NCI-H2196 (cell line): ENCODE measurements around the gene ELL.
"Not testable (repeated sequence)": the region's sequence is repeated elsewhere in the genome, so short reads cannot be mapped to it uniquely, and the experiment has no call there.

Source experiments
- DNase-seq: peaks from one replicate; lab custom pipeline; 2025; ENCODE audit not compliant: unreplicated experiment; lab: John Stamatoyannopoulos, UW

The ELL gene

DNA sequence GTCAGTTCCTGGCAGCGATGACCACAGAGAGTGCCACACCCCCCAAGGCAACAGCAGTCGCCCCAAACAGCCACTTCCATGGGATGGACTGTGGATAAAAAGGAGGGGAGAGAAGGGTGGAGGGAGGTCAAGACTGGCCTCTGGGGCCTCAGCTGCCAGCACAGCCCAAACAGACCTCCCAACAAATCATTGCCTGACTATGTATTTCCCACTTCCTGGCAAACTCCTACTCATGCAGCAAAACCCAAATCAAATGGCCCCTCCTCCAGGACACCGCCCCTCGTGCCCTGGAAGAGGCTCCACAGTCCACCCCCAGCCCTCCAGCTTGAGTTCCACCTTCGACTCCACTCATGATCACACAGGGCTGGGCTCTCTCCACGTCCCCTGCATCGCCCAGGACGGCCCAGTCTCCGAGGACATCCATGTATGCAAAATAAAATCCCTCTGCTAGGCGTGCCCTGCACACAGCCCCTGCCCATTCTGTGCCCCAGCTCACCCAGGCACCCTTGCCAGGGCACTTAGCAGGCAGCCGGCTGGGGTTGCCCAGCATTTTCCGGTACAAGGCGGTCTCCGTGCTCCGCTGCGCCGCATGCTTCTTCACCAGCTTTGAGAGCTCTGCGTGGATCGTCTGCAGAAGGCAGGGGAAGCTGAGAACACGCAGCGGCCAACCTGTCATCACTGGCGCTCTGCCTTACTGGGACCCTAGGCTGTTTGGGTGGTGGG, 10.5 kb upstream of the ELL start:
- DNase-seq, result no peak

DNA sequence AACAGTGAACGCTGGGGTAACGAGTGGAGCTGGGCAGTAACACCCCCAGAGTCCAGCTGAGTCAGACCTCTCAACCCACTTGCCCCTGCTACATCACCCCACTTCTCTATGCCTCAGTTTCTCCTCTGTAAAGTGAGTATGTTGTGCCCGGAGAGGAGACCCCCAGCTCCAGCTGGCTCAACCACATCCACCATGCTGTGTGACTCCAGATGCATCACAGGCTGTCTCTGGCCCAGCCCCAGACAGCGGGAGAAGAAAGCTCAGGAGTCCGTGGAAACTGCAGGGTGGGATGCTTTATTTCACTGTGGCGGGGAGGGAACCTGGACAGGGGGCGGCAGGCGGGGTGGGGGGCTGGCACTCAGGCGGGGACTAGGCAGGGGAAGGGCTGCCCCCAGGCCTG, 9.6 kb upstream of the ELL start:
- DNase-seq, result no peak

DNA sequence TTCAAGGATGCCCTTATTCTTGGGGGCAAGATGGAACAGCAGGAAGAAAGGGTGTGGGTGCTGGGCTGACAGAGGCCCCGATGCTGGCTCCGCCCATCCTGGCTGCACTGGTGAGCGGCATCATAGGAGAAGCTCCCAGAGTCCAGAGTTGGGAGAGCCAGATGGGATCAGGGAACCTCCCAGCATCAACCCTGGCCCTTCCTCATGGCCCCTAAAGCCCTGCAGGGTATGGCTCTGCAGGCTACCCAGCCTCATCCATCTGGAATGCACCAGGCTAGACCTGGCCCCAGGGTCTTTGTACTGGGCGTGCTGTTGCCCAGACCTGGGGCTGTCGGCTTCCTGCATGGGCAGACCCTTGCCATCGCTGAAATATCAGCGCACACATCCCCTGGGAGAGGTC, 7.9 kb upstream of the ELL start:
- DNase-seq, result no peak

DNA sequence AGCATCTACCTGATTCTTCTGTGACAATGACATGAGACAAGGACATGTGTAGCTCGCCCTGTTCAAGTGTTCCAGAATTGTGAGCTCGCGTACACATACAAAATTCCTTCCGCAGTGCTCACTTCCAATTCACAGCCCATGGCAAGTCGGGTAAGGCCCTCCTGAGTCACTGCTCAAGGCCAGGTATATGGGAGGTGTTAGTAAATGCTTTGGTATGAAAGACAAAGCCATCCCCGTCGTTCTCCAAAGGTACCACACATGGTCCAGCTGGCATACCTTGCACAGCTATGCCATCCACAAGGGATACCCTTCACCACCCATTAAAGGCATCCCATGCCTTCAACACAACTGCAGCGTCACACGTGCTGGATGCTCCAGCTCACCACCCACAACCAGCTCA, 4.4 kb upstream of the ELL start:
- DNase-seq, result no peak

DNA sequence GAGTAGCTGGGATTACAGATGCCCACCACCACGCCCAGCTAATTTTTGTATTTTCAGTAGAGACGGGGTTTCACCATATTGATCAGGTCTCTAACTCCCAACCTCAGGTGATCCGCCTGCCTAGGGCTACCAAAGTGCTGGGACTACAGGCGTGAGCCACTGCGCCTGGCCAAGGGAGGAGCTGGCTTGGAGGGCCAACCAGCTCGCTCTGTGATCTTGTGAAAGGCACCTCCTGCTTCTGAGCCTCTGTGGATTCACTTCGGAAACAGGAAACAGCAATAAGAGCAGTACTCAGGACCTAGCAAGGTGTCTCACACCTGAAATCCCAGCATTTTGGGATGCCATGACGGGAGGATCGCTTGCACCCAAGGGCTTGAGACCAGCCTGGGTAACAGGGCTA, 2.0 kb upstream of the ELL start:
- no peak for DNase-seq

DNA sequence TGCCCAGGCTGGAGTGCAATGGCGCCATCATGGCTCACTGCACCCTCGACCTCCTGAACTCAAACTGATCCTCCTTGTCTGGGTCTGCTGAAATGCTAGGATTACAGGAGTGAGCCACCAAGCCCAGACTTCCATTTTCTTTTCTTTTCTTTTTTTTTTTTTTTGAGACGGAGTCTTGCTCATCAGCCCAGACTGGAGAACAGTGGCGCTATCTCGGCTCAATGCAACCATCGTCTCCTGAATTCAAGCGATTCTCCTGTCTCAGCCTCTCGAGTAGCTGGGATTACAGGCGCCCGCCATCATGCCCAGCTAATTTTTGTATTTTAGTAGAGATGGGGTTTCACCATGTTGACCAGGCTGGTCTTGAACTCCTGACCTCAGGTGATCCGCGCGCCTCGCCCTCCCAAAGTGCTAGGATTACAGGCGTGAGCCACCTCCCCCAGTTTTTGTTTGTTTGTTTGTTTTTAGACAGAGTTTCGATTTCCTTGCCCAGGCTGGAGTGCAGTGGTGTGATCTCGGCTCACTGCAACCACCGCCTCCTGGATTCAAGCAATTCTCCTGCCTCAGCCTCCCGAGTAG, 1.1 kb upstream of the ELL start:
- not testable (repeated sequence) for DNase-seq

DNA sequence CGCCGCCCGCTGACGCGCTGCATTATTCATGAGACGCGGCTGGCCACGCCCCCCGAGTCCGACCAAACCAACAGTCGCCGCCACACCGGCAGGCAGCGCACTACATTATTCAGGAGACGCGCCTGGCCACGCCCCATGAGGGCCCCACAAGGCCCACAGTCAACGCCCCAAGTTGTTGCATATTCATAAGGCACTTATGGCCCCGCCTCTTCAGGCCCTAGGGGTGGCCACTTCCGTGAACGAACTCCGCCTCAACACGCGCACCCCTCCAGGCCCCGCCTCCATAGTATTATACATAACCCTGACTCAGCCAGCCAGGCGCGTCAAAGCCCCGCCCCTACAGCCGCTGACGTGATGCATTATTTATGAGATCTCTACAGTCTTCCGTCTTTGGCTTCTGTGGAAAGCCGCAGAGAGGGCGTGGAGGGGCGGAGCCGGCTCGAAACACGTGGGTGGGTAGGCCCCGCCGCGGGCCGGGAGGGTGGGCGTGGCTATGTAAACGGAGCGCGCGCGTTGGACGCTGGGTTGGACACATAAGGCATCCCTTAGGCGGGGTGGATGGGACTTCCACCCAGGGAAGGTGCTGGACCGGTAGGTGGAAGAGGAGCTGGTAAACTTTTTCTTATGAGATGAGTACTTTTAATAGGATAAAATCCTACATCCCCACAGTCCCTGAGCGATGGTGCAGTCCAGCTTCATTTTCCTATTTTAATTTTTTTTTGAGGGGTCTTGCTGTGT, 423 bp upstream of the ELL start:
- DNase-seq, result peak; percentile 100

DNA sequence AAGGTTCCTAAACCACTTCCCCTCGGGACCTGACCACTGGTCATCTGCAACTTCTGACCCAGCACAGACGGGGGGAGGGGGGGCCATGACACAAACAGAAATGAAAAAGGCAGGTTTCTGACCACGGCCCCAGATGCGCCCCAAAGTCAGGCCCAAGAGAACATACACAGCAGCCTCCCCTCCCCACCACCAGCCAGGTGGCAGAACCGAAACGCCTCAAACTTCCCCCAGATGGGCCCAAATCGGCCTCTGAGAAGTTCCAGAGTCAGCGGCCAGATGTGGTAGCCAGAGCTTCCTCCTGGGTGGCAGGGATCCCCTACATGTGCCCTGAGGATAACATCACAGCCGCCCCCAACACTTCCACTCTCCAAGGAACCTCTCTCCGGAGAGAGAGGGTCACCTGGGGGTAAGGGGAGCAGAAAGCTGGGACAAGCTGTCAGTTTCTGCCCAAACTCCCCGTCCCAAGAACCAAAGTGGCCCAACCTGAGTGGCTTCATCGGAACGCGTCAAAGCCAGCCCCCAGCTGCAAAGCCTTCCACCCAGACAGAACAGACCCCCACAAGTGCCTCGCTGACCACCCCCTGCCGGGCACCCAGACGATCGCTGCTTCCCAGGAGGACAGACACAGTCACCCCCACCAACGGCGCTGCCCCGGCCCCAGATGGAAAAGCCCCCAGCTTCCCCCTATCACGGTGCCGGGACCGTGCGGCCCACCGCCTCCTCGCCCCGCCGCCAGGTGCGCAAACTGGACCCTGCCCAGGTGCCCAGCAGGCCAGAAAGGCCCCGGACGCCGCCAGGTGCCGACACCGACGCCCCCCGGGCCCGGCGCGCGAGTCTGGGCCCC, 800 bp downstream of the ELL start:
- DNase-seq, result no peak

DNA sequence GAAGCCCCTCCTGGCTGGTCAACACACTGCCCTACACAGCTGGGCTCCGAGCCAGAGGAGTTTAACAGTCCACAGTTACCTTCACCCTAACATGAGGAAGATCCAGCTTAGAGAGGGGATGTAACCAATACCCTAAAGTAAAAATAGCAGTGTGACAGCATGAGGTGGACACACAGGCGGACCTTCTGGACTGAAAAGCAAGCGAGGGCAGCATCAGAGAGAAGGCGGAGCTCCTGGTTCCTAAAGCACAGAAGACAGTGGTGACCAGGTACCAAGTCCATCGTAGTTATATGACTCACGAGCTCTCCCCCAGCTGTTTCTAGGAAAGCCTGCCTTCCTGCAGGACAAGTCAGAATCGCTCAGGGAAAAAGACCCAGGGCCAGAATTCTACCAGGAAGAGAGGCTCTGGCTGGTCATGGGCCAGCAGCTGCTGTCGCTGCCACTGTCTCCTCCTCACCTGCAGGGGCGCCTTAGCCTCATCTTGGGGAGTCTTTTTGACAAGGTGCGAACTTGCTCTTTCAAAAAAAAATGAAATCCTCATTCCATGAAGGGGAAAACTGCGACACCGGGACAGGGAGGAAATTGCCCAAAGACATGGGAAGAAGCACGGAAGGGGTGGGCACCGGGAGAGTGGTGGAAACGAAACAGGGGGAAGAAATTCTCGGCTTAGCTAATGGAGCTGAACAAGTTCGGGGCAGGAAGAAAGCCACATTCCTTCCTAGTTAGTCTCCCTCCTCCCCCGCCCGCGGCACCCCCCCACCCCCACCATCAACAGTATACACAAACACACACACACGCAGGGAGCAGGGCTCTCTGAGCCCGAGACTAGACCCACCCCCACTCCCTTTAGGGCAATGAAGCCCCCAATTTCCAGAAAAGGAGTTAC, 1.7 kb downstream of the ELL start:
- peak; percentile 66 for DNase-seq

GRCh38 chr19:18518639-18519038, 3.2 kb downstream of the ELL start:
- no peak for DNase-seq

- no peak for DNase-seq
These were observed 4.3 kb downstream of the ELL start for GRCh38 chr19:18517606-18518005.

DNA sequence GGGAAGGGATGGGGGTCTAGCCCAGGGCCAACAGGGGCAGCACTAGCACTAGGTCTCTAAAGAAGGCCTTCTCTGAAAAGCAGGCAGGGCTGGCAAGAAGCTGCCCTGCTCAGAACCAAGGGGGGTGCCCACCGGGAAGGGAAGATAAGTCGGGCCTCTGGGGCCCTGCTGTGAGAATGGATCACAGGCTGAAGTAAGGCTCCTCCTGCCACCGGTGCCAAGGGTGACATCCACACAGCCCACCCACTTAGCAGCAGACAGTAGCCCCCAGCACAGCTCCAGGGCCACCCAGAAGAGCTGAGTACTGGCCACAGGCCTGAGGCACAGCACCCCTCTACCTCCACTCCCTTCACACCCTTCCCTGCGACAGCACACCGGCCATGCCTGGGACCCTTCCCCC, 5.9 kb downstream of the ELL start:
- DNase-seq, result no peak

GRCh38 chr19:18514800-18515682, 6.8 kb downstream of the ELL start:
- no peak for DNase-seq

DNA sequence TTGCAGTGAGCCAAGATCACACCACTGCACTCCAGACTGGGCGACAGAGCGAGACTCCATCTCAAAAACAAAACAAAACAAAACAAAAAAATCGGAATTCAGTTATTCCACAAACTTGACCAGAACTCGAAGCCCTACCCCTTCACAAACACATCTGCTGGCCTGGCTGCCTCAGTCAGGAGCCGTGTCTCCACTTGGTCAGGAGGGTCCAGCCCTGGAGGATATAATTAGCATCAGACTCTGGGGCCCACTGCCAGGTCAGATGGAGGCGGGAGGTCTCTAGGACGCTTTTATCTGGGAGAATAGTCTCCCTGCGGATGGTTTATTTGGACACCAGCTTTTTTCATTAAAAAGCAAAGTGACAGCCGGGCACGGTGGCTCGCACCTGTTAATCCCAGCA, 8.0 kb downstream of the ELL start:
- DNase-seq, result no peak

- DNase-seq, result no peak
These were observed 11.7 kb downstream of the ELL start for GRCh38 chr19:18510216-18510615.

DNA sequence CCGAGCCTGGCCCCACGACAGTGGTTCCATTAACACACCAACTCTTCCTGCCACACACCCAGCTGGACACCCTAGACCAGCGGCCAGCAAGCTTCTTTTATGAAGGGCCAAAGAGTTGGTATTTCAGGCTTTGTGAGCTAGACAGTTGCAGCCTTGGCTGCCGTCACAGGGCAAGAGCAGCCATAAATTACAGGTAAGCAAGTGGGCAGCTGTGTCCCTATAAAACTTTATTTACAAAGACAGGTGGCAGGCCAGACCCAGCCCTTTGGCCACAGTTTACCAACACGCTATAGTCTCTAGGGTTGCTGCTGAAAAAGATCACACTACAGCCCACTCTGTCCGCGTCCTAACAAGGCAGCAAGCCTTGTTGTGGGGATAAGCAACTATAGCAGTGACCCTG, 13.3 kb downstream of the ELL start:
- DNase-seq, result no peak

- DNase-seq, result no peak
These were observed 14.0 kb downstream of the ELL start for GRCh38 chr19:18507727-18508440.

- no peak for DNase-seq
These were observed 14.7 kb downstream of the ELL start for GRCh38 chr19:18507021-18507726.
